Right renal cortex interstitium (tissue), 3 donors: Measurements from ENCODE around the gene ARMC9. TPM values are rescaled to one million over a fixed set of nuclear protein-coding genes. Genes with fewer than 3 reads are reported as not detected.

Experiments
- DNase-seq, 3 donors: peaks; one replicate each; pipeline ENCODE4 v3.0.0-alpha.2; 2013; ENCODE audit warnings: low read depth in 3 of 3, low spot score in 2 of 3
- polyA plus RNA-seq, 3 donors: library from polyadenylated mRNA; unstranded; fragments of 120-200 nt; gene quantifications; one replicate each; pipeline ENCODE4 v1.2.1, GENCODE V29; 2013; ENCODE audit not compliant: insufficient read length in 3 of 3

The ARMC9 gene
- polyA plus RNA-seq, 3 donors: 24.1 to 29.2 (median 26.5) TPM

DNA sequence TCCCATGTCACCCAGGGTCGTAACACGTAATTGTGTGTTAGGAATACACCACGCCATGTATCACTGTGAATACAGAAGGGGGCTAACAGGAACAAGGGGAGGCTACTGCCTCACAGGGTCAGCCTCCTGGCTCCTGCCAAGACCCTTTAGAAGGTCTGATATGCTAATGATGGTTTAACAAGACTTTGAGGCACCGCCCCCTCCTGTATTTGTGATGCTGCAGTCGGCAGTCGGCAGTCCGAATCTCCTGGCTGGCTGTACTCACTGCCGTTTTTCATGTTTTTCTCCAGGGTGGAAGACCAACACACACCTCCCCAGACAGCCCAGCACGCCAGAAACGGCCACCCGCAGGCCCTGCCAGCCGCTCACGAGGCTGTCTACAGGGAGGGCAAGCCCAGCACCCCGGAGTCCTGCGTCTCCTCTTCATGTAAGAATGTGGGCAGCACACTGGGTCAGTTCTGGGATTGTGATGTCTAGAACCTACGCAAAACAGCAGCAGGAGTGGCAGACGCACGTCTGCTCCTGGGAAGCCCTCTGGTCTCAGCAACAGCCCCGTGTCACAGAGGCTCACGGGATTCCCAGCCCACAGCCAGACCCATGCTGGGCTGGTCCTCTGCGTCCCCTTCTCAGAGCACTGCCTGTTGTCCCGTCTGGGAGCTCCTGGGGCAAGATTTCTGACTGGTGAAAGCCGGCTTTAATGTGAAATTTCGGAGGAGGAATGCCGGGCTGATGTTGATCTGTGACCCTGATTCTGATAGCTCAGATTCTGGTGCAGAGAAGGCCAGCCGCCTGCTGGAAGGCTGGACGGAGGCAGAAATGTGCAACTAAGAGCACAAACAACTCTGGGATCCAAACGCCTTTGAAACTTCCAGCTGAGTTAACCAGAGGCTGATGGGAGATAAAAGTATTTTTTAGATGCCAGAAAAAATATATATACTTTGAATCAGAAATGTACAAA lies 157.4 kb downstream of the ARMC9 start:
- DNase-seq: no peak

DNA sequence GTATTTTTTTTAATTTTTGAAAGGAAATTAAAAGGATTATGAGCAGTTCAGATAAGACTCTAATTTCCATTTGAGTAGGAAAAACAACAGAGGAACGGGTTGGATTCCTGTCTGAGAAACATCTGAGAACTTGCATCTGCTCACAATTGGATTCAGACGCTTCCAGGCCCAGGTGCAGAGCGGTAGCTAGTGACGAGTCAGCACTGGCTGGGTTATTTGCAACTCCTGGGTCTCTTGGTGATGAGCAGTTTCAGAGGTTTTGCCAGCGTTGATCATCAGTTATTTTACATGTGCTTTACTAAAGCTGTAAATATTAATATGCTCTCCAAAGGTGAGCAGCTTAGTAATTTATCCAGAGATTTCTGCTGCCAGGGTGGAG lies 158.0 kb downstream of the ARMC9 start:
- DNase-seq: no peak

DNA sequence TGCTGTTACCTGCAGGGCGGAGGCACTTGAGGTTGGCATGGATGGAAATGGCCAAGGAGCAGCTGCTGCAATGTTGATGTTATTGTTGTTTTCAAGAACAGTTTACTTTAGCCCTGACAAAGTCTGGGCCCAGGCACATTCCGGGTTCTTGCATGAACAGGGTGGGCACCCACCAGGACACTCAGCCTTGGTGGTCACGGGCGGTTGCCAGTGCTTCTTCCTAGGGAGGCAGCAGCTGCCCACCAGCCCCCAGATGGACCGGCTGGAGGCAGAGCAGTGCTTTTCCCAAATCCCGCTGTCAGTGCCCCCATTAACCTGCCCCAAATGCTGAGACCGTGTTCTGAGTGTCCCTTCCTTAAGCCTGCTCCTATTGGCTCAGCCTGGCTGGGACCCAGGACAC lies 158.6 kb downstream of the ARMC9 start:
- no peak for DNase-seq

DNA sequence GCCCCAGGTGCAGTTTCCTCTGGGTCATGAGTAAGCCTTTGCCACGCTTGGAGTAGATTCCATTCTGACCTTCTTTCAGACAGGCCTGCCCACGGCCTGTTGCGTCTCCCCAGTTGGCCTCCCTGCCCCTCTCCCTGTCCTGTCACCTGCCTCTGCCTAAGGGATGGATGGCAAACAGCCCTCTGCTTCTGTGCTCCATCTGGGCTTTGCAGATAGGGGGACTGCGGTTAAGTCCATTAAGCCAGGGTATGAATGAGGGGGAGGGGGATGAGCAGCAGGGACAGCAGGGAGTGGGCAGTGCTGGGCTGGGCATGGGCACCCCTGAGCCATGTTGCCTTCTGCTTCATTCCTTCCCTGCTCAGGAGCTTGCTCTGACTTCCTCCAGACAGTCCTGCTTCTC lies 159.5 kb downstream of the ARMC9 start:
- no peak for DNase-seq

DNA sequence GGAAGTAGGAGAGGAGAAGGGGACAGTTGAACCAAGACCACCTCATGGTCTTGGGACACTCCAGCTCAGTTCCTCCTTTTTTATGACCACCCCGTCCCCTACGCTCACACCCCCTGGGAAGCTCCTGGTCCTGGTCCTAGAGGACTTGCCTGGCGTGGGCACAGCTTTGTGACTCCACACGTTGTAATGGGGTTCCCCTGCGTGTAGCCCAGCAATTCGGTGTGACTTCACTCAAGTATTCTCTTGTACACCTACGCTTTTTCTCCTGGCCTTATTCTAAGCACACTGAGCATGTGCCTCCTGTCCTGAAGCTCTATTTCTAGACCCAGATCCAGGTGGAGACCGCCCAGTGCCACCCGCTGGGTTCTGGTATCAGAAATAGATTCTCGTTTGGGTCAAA lies 161.0 kb downstream of the ARMC9 start:
- DNase-seq: no peak

GRCh38 chr2:231359948-231360347 lies 161.5 kb downstream of the ARMC9 start:
- DNase-seq: no peak

DNA sequence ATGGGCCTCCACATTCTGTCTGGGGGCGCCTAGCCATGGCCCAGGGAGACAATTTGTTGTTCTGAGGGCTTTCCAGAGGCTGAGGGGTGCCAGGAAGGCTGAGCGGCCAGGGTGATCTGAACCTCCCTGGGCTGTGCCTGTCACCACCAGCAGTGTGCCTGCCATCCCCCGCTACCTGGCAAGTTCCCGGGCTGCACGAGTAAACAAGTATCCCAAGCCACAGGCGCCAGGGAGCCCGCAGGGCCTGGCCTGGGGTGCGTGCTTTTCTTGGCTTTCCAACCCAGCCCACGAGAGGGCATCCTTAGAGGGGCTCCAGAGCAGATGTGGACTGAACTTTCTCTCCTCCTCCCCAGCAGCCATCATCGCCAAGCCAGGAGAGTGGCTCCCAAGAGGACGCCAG lies 162.0 kb downstream of the ARMC9 start:
- no peak for DNase-seq

- no peak for DNase-seq
Measured at GRCh38 chr2:231360881-231361371, 162.5 kb downstream of the ARMC9 start.

DNA sequence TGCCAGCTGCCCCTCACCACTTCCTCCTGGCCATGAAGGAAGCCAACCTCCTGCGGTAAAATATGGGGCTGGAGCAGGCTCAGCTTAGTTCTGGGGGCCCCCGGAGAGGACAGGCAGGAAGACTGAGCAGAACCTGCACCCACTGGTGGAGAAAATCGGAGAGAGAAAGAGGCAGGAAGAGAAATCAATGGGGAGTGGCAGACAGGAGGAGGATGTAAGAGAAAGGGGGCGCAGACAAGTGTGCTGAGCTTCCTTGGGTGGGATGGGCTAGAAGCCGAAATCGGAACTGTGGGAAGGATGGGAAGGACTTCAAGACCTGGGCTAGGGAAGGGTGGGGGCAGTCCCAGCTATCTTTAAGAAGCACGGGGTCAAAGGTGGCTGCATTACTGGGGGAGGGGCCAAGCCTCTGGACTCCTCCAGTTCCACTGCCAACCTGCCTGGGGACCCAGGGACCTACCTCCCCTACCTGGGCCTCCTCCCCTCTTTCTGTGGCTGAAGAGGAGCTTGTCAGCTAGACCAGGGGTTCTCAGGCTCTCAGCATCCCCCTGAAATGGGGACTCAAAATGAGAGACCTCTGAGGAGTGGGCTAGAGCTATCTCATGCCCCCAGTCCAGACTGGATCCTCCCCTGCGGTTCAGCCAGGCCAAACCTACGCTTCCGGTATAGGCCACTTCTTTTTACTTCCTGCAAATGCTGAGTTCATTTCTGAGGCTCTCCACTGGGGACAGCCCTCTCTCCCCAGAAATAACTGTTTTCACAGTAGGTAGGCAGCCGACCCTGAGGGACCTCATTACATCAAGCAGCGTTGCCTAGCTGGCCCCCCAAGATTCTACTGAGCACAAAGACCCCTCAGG lies 163.5 kb downstream of the ARMC9 start:
- no peak for DNase-seq

DNA sequence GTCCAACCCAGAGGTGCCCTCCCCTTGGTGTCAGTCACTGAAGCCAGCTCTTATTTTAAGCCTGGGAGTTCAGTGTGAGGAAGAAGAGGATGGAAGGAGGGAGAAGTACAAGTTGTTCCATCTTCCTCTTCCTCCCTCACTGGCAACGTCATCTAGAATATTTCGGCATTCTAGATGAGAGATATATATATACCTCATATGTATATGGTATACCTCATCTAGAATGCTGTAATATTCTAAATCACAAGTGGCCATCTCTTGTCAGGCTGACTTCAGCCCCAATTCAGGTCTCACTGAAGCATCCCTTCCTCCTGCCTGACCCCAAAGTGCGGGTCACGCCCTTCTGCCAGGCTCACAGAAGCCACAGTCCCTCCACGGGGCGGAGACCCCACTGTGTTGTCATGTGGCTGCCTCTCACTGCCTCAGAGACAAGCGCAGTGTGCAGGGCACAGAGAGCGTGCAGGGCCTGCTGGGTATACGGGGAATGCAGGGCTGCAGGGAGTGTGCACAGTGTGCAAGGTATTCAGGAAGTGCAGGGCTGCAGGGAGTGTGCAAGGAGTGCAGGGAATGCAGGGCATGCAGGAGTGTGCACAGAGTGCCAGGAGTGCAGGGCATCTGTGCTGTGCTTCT lies 164.2 kb downstream of the ARMC9 start:
- no peak for DNase-seq

DNA sequence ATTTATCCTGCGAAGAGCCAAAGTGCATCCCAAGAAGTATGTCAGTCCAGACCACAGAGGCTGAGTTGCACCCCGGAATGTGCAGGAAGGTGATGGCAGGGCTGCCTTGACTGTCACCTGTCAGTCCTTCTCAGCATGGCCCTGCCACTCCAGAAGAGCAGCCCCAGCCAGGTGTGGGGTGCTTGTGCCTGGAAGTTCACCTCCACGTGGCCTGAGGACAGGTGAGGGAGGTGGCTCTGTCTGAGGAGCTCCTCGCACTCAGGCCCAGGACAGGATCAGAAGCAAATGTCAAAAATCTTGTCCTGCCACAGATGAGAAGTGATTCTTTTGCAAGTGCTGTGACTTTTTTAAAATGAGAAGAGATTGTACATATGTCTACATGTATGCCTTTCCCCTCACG lies 165.6 kb downstream of the ARMC9 start:
- no peak for DNase-seq

- no peak for DNase-seq
Measured at GRCh38 chr2:231364961-231365810, 166.8 kb downstream of the ARMC9 start.

- DNase-seq: no peak
Measured at GRCh38 chr2:231367178-231367577, 168.7 kb downstream of the ARMC9 start.

GRCh38 chr2:231369580-231370428 lies 171.4 kb downstream of the ARMC9 start:
- DNase-seq: no peak

DNA sequence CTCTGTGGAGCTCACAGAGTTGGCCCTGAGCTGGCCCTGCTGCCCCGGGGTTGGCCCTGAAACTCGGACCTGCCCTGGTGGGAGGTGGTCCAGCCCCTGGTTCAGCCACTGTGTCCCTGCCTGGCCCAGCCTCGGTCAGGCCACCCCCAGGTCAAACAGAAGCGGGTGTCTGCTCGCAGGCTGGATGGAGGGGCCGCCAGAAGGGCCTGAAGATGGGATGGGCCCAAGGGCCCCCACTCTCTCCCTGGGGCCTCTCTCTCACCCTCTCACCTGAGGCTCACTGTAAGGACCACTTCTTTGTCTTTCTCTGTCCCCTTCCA lies 172.0 kb downstream of the ARMC9 start:
- no peak for DNase-seq

- DNase-seq: no peak
Measured at GRCh38 chr2:231370749-231371429, 172.5 kb downstream of the ARMC9 start.

GRCh38 chr2:231371430-231372054 lies 173.1 kb downstream of the ARMC9 start:
- no peak for DNase-seq

GRCh38 chr2:231372326-231372725 lies 173.9 kb downstream of the ARMC9 start:
- DNase-seq: no peak
